ENCODE data around the gene ESR2.
"Not testable (repeated sequence)": the region's sequence is repeated elsewhere in the genome, so short reads cannot be mapped to it uniquely, and the experiment has no call there.

ESR2 gene

GRCh38 chr14:64225151-64225757 is 68.9 kb downstream of the ESR2 start:
- no peak for DNase-seq (ENCODE audit: low read depth in 1 of 2, low spot score in 1 of 2)

GRCh38 chr14:64221391-64222003 is 72.7 kb downstream of the ESR2 start:
- DNase-seq (ENCODE audit: low read depth in 1 of 2, low spot score in 1 of 2) = no peak

GRCh38 chr14:64220466-64220865 is 73.7 kb downstream of the ESR2 start:
- no peak for DNase-seq (ENCODE audit: low read depth in 1 of 2, low spot score in 1 of 2)

GRCh38 chr14:64220056-64220455 is 74.1 kb downstream of the ESR2 start:
- no peak for DNase-seq (ENCODE audit: low read depth in 1 of 2, low spot score in 1 of 2)

- DNase-seq (ENCODE audit: low read depth in 1 of 2, low spot score in 1 of 2) = no peak
Measured at GRCh38 chr14:64218344-64219240, 75.6 kb downstream of the ESR2 start.

- no peak for DNase-seq (ENCODE audit: low read depth in 1 of 2, low spot score in 1 of 2)
Measured at GRCh38 chr14:64217834-64218233, 76.3 kb downstream of the ESR2 start.

GRCh38 chr14:64217308-64217707 is 76.9 kb downstream of the ESR2 start:
- DNase-seq (ENCODE audit: low read depth in 1 of 2, low spot score in 1 of 2) = no peak

- no peak for DNase-seq (ENCODE audit: low read depth in 1 of 2, low spot score in 1 of 2)
Measured at GRCh38 chr14:64215978-64216377, 78.2 kb downstream of the ESR2 start.

- DNase-seq (ENCODE audit: low read depth in 1 of 2, low spot score in 1 of 2) = no peak
Measured at GRCh38 chr14:64215274-64215673, 78.9 kb downstream of the ESR2 start.

GRCh38 chr14:64213853-64214570 is 80.2 kb downstream of the ESR2 start:
- no peak for DNase-seq (ENCODE audit: low read depth in 1 of 2, low spot score in 1 of 2)

- no peak for DNase-seq (ENCODE audit: low read depth in 1 of 2, low spot score in 1 of 2)
Measured at GRCh38 chr14:64213086-64213485, 81.1 kb downstream of the ESR2 start.

- DNase-seq (ENCODE audit: low read depth in 1 of 2, low spot score in 1 of 2) = no peak
Measured at GRCh38 chr14:64212666-64213065, 81.5 kb downstream of the ESR2 start.

GRCh38 chr14:64210912-64211311 is 83.3 kb downstream of the ESR2 start:
- DNase-seq (ENCODE audit: low read depth in 1 of 2, low spot score in 1 of 2) = not testable (repeated sequence)

GRCh38 chr14:64210216-64210615 is 84.0 kb downstream of the ESR2 start:
- no peak for DNase-seq (ENCODE audit: low read depth in 1 of 2, low spot score in 1 of 2)

- DNase-seq (ENCODE audit: low read depth in 1 of 2, low spot score in 1 of 2) = no peak
Measured at GRCh38 chr14:64209444-64210131, 84.6 kb downstream of the ESR2 start.

GRCh38 chr14:64208981-64209380 is 85.2 kb downstream of the ESR2 start:
- DNase-seq (ENCODE audit: low read depth in 1 of 2, low spot score in 1 of 2) = no peak

GRCh38 chr14:64208261-64208660 is 85.9 kb downstream of the ESR2 start:
- no peak for DNase-seq (ENCODE audit: low read depth in 1 of 2, low spot score in 1 of 2)

GRCh38 chr14:64203366-64204006 is 90.7 kb downstream of the ESR2 start:
- no peak for DNase-seq (ENCODE audit: low read depth in 1 of 2, low spot score in 1 of 2)

- no peak for DNase-seq (ENCODE audit: low read depth in 1 of 2, low spot score in 1 of 2)
Measured at GRCh38 chr14:64202716-64203115, 91.5 kb downstream of the ESR2 start.

- DNase-seq (ENCODE audit: low read depth in 1 of 2, low spot score in 1 of 2) = no peak
Measured at GRCh38 chr14:64201921-64202545, 92.1 kb downstream of the ESR2 start.
